Fibroblast of villous mesenchyme (primary cell): ENCODE measurements around the gene ZNF48. TPM values are rescaled to one million over a fixed set of nuclear protein-coding genes. Genes with fewer than 3 reads are reported as not detected.
A peak's percentile ranks its signal among the peaks of the same experiment; 100 is the strongest.

Source experiments
- DNase-seq: peaks from one replicate; pipeline ENCODE4 v3.0.0-alpha.2; 2010; ENCODE audit warnings: low read depth
- H3K4me3 ChIP-seq: 2 replicates; pipeline ENCODE4 v1.5.1; 2011; ENCODE audit warnings: low read depth, mild to moderate bottlenecking, low read length
- total RNA-seq: library from RNA; depleted of rRNA; stranded (reverse); fragments of >200 nt; gene quantifications from 2 replicates; pipeline ENCODE4 v1.2.3, GENCODE V29; 2012
- TF ChIP-seq, protein P1 (sequence below): IDR thresholded peaks from 2 replicates; pipeline ENCODE4 v1.5.1; 2012; ENCODE audit warnings: low read depth, mild to moderate bottlenecking, low read length; ENCODE audit not compliant: insufficient read depth

Gene ZNF48
- total RNA-seq, 1 donor, result 10.4 TPM

DNA sequence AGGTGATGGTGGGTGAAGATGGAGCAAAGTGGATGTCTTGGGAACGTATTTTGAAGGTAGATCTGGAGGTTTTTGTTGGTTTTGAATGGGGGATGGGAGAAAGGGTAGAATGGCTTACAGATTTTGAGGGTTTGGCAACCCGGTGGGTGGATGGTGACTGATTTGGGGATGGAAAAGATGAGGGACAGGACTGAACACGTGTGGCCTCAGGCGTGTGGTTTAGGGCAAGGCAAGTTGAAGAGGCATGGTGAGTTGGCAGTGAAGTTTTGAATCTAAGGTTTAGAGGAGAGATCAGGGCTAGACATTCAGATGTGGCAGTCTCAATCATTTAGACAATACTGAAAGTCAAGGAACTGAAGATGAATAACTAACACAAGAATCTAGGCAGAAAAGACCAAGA is 39.6 kb downstream of the ZNF48 start:
- H3K4me3 ChIP-seq, result no peak overlapping the region
- no peak for DNase-seq
- TF ChIP-seq, protein P1, sequence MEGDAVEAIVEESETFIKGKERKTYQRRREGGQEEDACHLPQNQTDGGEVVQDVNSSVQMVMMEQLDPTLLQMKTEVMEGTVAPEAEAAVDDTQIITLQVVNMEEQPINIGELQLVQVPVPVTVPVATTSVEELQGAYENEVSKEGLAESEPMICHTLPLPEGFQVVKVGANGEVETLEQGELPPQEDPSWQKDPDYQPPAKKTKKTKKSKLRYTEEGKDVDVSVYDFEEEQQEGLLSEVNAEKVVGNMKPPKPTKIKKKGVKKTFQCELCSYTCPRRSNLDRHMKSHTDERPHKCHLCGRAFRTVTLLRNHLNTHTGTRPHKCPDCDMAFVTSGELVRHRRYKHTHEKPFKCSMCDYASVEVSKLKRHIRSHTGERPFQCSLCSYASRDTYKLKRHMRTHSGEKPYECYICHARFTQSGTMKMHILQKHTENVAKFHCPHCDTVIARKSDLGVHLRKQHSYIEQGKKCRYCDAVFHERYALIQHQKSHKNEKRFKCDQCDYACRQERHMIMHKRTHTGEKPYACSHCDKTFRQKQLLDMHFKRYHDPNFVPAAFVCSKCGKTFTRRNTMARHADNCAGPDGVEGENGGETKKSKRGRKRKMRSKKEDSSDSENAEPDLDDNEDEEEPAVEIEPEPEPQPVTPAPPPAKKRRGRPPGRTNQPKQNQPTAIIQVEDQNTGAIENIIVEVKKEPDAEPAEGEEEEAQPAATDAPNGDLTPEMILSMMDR, result no peak

DNA sequence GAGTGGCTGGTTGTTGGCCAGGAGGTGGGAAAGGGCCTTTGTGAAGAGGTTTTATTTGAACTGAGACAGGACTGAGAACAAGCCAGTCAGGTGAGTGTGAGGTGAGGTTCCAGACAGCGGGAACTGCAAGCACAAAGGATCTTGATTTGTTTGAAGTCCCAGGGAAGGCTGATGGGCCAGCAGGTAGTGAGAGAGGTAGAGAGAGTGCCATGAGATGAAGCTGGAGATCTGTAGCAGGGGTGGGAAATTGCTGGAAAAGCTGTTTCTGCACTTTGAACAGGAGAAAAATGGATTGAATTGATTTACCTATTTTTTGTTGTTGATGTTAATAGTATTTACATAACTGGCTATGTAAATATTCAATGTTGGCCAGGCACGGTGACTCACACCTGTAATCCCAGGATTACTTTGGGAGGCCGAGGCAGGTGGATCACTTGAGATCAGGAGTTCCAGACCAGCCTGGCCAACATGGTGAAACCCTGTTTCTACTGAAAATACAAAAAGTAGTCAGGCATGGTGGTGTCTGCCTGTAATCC is 42.4 kb downstream of the ZNF48 start:
- no peak for DNase-seq
- H3K4me3 ChIP-seq, result no peak overlapping the region
- TF ChIP-seq, protein P1, result no peak

DNA sequence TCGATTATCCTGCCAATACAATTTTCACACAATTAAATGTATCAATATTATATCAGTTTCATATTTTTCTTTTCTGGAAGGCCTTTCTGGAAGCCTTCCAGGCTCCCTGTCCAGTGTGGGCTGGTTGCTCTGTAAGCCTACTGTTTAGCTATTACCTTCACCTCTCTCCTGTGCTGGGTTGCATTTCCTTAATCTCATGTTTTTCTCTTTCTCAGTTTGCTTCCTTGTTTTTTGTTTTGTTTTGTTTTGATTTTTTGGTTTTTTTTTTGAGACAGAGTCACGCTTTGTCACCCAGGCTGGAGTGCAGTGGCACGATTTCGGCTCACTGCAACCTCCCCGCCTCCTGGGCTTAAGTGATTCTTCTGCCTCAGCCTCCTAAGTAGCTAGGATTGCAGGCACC is 43.6 kb downstream of the ZNF48 start:
- no peak for DNase-seq
- H3K4me3 ChIP-seq, result no peak overlapping the region
- TF ChIP-seq, protein P1, result no peak

DNA sequence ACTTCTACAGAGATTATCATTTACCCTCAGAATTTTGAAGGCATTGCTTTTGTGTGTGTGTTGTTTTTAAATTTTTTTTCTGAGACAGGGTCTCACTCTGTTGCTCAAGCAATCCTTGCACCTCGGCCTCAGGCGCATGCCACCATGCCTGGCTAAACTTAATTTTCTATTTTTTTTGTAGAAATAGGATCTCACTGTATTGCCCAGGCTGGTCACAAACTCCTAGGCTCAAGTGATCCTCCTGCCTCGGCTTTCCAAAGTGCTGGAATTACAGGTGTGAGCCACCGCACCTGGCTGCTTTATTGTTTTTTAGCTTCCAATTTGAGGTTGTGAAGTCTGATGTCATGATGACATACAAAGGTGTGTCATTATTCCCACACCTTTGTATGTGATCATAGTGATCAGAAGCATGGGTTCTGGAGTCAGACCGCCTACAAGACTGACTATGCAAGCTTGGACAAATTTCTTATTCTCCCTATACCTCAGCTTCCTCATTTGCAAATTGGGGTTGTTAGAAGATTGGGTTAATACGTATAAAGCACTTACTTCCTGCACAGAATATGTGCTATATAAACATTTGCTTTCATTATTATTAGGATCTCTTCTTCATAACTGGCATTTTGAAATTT is 44.6 kb downstream of the ZNF48 start:
- TF ChIP-seq, protein P1, result no peak
- H3K4me3 ChIP-seq, result no peak overlapping the region
- DNase-seq, result no peak

DNA sequence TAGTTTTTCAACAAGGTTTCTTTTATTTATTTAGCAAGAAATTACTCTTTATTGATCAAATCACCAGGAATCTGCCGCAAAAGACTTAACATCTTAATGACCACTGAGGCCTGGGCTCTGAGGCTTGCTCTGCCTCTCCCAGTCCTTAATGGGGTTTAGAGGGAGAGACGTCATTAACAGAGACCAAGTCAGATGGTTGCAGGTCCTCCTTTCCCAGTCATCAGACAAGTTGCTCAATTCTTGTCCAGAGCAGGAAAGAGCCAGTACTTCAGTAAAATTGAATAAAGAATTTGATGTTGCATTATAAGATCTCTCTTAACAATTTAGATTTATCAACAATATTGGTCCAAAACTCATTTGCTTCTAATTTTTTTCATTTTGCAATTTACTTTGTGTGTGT is 48.4 kb downstream of the ZNF48 start:
- no peak for DNase-seq
- TF ChIP-seq, protein P1, result no peak
- no peak overlapping the region for H3K4me3 ChIP-seq

DNA sequence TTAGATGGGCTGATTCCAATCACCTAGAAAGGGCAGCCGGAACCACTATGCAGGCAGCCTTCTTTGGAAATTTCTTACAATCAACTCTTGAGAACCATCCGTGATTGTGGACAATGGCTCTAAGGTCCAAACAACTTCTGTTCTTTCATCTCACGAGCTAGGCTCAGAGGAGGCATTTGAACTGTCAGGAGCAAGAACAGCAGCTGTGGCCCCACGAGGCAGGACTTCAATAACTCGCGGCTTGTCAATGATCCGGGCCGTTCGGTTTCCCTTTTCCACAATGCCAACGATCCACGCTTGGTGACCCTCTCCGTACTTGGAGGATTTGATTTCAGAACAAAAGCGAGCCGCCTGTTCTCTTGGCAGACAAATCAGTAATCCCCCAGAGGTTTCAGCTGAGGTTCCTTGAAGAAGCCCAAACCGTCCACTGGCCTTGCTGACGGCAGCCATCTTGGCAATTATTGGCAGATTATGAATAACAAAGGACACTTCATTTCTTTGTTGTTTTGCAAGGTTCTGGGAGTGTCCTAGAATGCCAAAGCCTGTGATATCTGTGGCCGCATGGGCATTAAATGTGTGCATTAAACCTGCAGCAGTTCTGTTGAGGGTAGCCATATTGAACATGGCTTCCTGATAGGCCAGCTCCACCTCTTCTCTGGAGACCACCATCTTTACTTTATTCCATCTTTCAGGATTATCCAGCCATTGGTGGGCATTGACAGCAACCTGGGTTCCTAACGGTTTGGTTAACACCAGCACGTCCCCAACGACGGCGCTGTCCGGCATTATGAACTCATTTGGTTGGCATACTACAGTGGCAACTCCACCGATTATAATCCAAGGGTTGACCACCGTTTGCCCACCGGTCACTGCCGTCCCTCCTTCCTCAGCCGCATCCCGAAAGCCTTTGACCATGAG is 49.3 kb downstream of the ZNF48 start:
- no peak for DNase-seq
- H3K4me3 ChIP-seq, result peak overlapping the region; percentile 76
- TF ChIP-seq, protein P1, result no peak

DNA sequence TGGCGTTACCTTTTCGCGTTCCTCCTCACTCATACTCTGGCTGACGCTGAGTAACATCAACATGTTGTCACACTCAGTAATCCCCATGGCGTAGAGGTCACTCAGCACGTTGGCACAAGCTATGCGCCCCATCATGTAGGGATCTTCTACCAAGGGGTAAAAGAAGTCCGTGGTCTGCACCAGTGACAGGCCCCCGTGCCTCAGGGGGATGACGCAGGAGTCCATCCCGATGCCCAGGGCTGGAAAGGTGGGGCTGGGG is 49.9 kb downstream of the ZNF48 start:
- no peak for DNase-seq

More for the DNA sequence above, 49.9 kb downstream of the ZNF48 start:
- TF ChIP-seq, protein P1, result no peak
- peak overlapping the region; percentile 76 for H3K4me3 ChIP-seq
